Endothelial cell of umbilical vein (primary cell): Measurements from ENCODE around the gene RARRES2. TPM values are rescaled to one million over a fixed set of nuclear protein-coding genes. Genes with fewer than 3 reads are reported as not detected.

ENCODE experiments used
- BruUV-seq: library from RNA; stranded (reverse); fragments of 400-500 nt; replicated peaks from 2 replicates; lab custom pipeline; 2021; lab: Mats Ljungman, UMichigan
- CTCF ChIA-PET: fragments of 300-600, 350-600 bp; sonication (Branson Sonifier 250); formaldehyde crosslinking; loops from one replicate; lab custom pipeline; 2021; ENCODE audit warnings: antibody characterized with exemption, inconsistent platforms; lab: Charles Lee
- POLR2A ChIA-PET: fragments of 300-600, 350-600 bp; sonication (Branson Sonifier 250); formaldehyde crosslinking; loops from one replicate; lab custom pipeline; 2021; ENCODE audit warnings: antibody characterized with exemption, inconsistent platforms; lab: Charles Lee
- DNase-seq: peaks from one replicate; pipeline ENCODE4 v3.0.0-alpha.2; 2011; ENCODE audit warnings: low read depth, low spot score
- FAIRE-seq: peaks from 2 replicates; lab custom pipeline; 2011; peaks lifted over from hg19 to GRCh38; lab: Jason Lieb, UNC
- H2AFZ ChIP-seq: 2 replicates; pipeline ENCODE4 v1.6.0; 2012; ENCODE audit warnings: low read depth, low read length, control low read depth, inconsistent platforms
- H3K27ac ChIP-seq: 2 replicates; pipeline ENCODE4 v1.5.1; 2011; ENCODE audit warnings: low read depth, mild to moderate bottlenecking, control low read depth, low read length, moderate library complexity; ENCODE audit not compliant: insufficient read depth
- H3K27me3 ChIP-seq, 2 experiments: 2 replicates each; pipeline versions ENCODE4 v1.6.0 to v1.6.1; 2011; ENCODE audit warnings: low read length in 2 of 2, mixed read lengths in 1 of 2; ENCODE audit not compliant: control insufficient read depth in 2 of 2, insufficient read depth in 2 of 2
- H3K36me3 ChIP-seq, 2 experiments: 2 replicates in 1 of 2; 3 replicates in 1 of 2; pipeline ENCODE4 v1.5.1; 2011; ENCODE audit warnings: low read length in 2 of 2, mild to moderate bottlenecking in 1 of 2, moderate library complexity in 1 of 2; ENCODE audit not compliant: control insufficient read depth in 2 of 2, insufficient read depth in 2 of 2; ENCODE audit errors: extremely low read depth in 1 of 2
- H3K4me1 ChIP-seq: 3 replicates; pipeline ENCODE4 v1.5.1; 2011; ENCODE audit warnings: mild to moderate bottlenecking, low read length; ENCODE audit not compliant: control insufficient read depth, insufficient read depth; ENCODE audit errors: extremely low read depth
- H3K4me2 ChIP-seq: 2 replicates; pipeline ENCODE4 v1.6.1; 2011; ENCODE audit warnings: low read length, control low read depth, mixed read lengths; ENCODE audit not compliant: insufficient read depth
- H3K4me3 ChIP-seq, 3 experiments: fragments of 200-600 bp in 1 of 3; sonication (generic), shearing (Covaris generic) in 1 of 3; replicated peaks in 1 of 3; 2 replicates each; pipeline ENCODE4 v1.5.1; 2011 to 2016; ENCODE audit warnings: control low read depth in 3 of 3, low read length in 3 of 3, mild to moderate bottlenecking in 2 of 3, inconsistent platforms in 1 of 3, low read depth in 1 of 3, moderate library complexity in 1 of 3; ENCODE audit not compliant: insufficient read depth in 1 of 3
- H3K79me2 ChIP-seq: 2 replicates; pipeline ENCODE4 v1.6.0; 2012; ENCODE audit warnings: low read length, inconsistent platforms; ENCODE audit not compliant: control insufficient read depth, insufficient read depth
- H3K9ac ChIP-seq: replicated peaks from 2 replicates; pipeline ENCODE3; 2011; ENCODE audit warnings: low read length, control low read depth; ENCODE audit not compliant: insufficient read depth; ENCODE audit errors: extremely low read depth
- H3K9me1 ChIP-seq: replicated peaks from 3 replicates; pipeline ENCODE4 v1.6.0; 2011; ENCODE audit warnings: mild to moderate bottlenecking, low read length; ENCODE audit not compliant: control insufficient read depth, insufficient read depth; ENCODE audit errors: extremely low read depth
- H3K9me3 ChIP-seq: replicated peaks from 2 replicates; pipeline ENCODE4 v1.5.1; 2012; ENCODE audit warnings: low read length, inconsistent platforms; ENCODE audit not compliant: control insufficient read depth, insufficient read depth
- H4K20me1 ChIP-seq: replicated peaks from 2 replicates; pipeline ENCODE3; 2011; ENCODE audit warnings: mild to moderate bottlenecking, low read length; ENCODE audit not compliant: control insufficient read depth, insufficient read depth; ENCODE audit errors: extremely low read depth
- CTCF ChIP-seq, 2 donors: IDR thresholded peaks; 1 replicate in 1 of 2; 2 replicates in 1 of 2; pipeline ENCODE4 v1.5.1; 2011; ENCODE audit warnings: low read length in 2 of 2, mild to moderate bottlenecking in 2 of 2, moderate library complexity in 2 of 2, control low read depth in 1 of 2, inconsistent platforms in 1 of 2, low read depth in 1 of 2; ENCODE audit not compliant: insufficient read depth in 1 of 2; ENCODE audit errors: extremely low read depth in 1 of 2
- EZH2 ChIP-seq: IDR thresholded peaks from 2 replicates; pipeline ENCODE4 v1.6.1; 2012; ENCODE audit warnings: borderline replicate concordance, low read depth, mild to moderate bottlenecking, moderate library complexity, low read length, inconsistent platforms; ENCODE audit not compliant: severe bottlenecking
- FOS ChIP-seq: IDR thresholded peaks from 2 replicates; pipeline ENCODE4 v1.6.1; 2011; ENCODE audit warnings: mild to moderate bottlenecking, low read length, moderate library complexity, borderline replicate concordance; ENCODE audit not compliant: insufficient read depth
- GATA2 ChIP-seq: IDR thresholded peaks from 2 replicates; pipeline ENCODE4 v1.7.0; 2011; ENCODE audit warnings: low read depth, mild to moderate bottlenecking, moderate library complexity, mixed read lengths, low read length; ENCODE audit not compliant: insufficient read length, insufficient read depth
- JUN ChIP-seq: IDR thresholded peaks from 2 replicates; pipeline ENCODE4 v1.6.1; 2011; ENCODE audit warnings: borderline replicate concordance, low read depth; ENCODE audit not compliant: insufficient read length, insufficient read depth
- MYC ChIP-seq: IDR thresholded peaks from one replicate; pipeline ENCODE4 v1.6.1; 2011; ENCODE audit warnings: mild to moderate bottlenecking, low read depth, low read length
- POLR2A ChIP-seq: IDR thresholded peaks from 2 replicates; pipeline ENCODE4 v1.6.1; 2012; ENCODE audit warnings: low read depth, mild to moderate bottlenecking, control low read depth, low read length
- POLR2AphosphoS5 ChIP-seq: IDR thresholded peaks from 2 replicates; pipeline ENCODE4 v1.6.1; 2012; ENCODE audit warnings: low read depth, mild to moderate bottlenecking, control low read depth, low read length, moderate library complexity; ENCODE audit not compliant: insufficient read depth
- dilution Hi-C: fragments of 300-500 bp; cut with MboI; formaldehyde crosslinking; loops from one replicate; pipeline ENCODE4 v1.15.0; 2019; ENCODE audit warnings: low sequenced_read_pairs; ENCODE audit not compliant: extremely low pct_ligation_motif_present
- intact Hi-C: fragments of 100-400 bp; cut with micrococcal nuclease; formaldehyde crosslinking; loops from one replicate; pipeline ENCODE4 v1.10.0; 2022
- polyA plus RNA-seq, 4 experiments: library from polyadenylated mRNA; depleted of rRNA in 3 of 4; stranded (reverse) in 3 of 4; unstranded in 1 of 4; fragments of >200 nt; gene quantifications; 2 replicates each; pipeline versions ENCODE4 v1.2.1 to v1.2.3, GENCODE V29; 2011 to 2012; ENCODE audit warnings: missing spikeins in 1 of 4
- total RNA-seq: library from RNA; stranded (reverse); gene quantifications from 2 replicates; pipeline ENCODE4 v1.2.3, GENCODE V29; 2021

RARRES2 gene
- total and polyA plus RNA-seq, 2 donors (not counting 3 experiments of a cell fraction or from before 2014, with no cell fraction given) = not detected

DNA sequence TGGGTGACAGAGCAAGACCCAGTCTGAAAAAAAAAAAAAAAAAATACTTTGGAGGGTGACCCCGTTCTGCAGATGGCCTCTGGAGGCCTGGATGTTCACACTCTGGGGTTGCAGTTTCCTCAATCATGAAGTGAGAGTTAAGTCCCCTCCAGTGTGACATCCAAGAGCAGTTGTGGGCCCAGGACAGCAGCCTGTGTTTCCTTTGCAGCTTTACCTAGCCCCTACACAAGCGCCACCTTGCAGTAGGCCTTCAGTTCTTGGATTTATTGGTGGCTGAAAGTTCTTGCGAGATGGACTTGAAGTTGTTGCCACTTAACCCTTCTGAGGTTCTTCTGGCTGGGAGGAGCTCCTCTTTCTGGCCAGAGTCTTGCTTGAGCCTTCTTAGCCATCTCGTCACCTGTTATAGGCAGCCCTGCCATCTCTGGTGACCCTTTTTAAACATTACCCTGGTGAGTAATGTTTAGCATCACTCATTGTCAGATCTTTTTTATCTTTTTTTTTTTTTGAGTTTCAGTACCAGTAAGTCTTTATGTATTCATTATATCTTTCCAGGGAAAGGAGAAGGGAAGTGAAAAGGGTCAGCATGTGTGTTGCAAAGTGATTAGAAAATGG is 14.7 kb downstream of the RARRES2 start:
- no peak for FAIRE-seq
- no peaks in the 10 kb centered on the region for H3K36me3 ChIP-seq
- H2AFZ ChIP-seq = no peak overlapping the region
- no peak overlapping the region for H3K27ac ChIP-seq
- no peak overlapping the region for H3K4me3 ChIP-seq
- ChIA-PET POLR2A (no interaction called here), CTCF (no interaction called here)
- no peaks in the 10 kb centered on the region for H3K9me3 ChIP-seq
- TF ChIP-seq JUN (no peak), MYC (no peak), CTCF (IDR thresholded peaks at IDR 0.05; ENCODE audit: extremely low read depth in 1 of 2, insufficient read depth in 1 of 2, low read depth in 1 of 2, low read length in 2 of 2) (no peak), EZH2 (no peak), POLR2AphosphoS5 (no peak), GATA2 (no peak), POLR2A (no peak), FOS (no peak)
- BruUV-seq = no TSS peak
- no peaks in the 10 kb centered on the region for H3K27me3 ChIP-seq
- H3K79me2 ChIP-seq = no peaks in the 10 kb centered on the region
- DNase-seq = no peak
- dilution Hi-C loops (no loop called here), intact Hi-C loops (no loop called here)
- peaks cover 3% of the 10 kb centered on the region for H3K4me1 ChIP-seq
- H3K9me1 ChIP-seq = no peaks in the 10 kb centered on the region
- no peak overlapping the region for H3K4me2 ChIP-seq
- no peaks in the 10 kb centered on the region for H4K20me1 ChIP-seq
- no peak overlapping the region for H3K9ac ChIP-seq
